Upper lobe of right lung (tissue), 1 donor: ENCODE measurements around the gene TRIM44. TPM values are rescaled to one million over a fixed set of nuclear protein-coding genes. Genes with fewer than 3 reads are reported as not detected.

Experiments used
- ATAC-seq: fragments of 200-7000 bp; cut with Tn5 transposase; one replicate; pipeline ENCODE4 v1.9.1; 2020; ENCODE audit warnings: mild to moderate bottlenecking, moderate library complexity
- DNase-seq: peaks from one replicate; pipeline ENCODE4 v3.0.0-alpha.2; 2020
- H3K27ac ChIP-seq: fragments of 200-600 bp; one replicate; pipeline ENCODE4 v1.8.0; 2022
- H3K27me3 ChIP-seq: fragments of 200-600 bp; one replicate; pipeline ENCODE4 v1.8.0; 2022; ENCODE audit warnings: mild to moderate bottlenecking
- H3K36me3 ChIP-seq: fragments of 200-600 bp; one replicate; pipeline ENCODE4 v1.8.0; 2022
- H3K4me1 ChIP-seq: fragments of 200-600 bp; one replicate; pipeline ENCODE4 v1.8.0; 2022
- H3K4me3 ChIP-seq: fragments of 200-600 bp; one replicate; pipeline ENCODE4 v1.8.0; 2022; ENCODE audit warnings: mild to moderate bottlenecking
- H3K9me3 ChIP-seq: fragments of 200-600 bp; one replicate; pipeline ENCODE4 v1.8.0; 2022
- intact Hi-C: fragments of 100-400 bp; cut with DNase I; formaldehyde crosslinking; loops from one replicate; pipeline ENCODE4 v1.11.0; 2022
- total RNA-seq: library from RNA; stranded (reverse); fragmentation: NEBNext Ultra II Directional; extraction: Animal tissue kit (Norgen Biotek cat#: 25700); gene quantifications from one replicate; pipeline ENCODE4 v1.2.1, GENCODE V29; 2021
- TF ChIP-seq, protein P1 (sequence below): fragments of 200-600 bp; IDR thresholded peaks from one replicate; pipeline ENCODE4 v1.8.0; 2022; ENCODE audit warnings: antibody characterized with exemption
- donor health status: DM: no; HTN: yes; CAD: no; lungs with severe emphysema.

Gene TRIM44
- total RNA-seq, 1 donor from 2014 or later = 67.2 TPM

DNA sequence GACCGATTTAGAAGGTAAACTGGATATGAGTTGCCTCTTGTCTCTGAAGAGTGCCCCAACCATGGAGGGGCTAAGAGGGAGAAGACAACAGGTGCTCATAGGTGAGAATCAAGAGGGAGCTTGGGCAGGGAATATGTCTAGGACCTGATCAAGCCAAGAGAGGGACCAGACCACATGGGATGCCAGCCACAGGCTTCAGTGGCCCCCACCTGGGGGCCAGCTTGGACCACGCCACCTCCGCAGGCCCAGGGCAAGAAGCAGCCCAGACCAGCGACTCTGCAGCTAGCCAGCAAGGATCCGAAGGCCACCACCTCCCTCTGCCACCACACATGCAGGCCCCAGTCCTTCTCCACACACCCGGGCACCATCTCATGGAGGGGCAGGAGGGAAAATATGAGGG, 188.8 kb downstream of the TRIM44 start:
- Histone ChIP-seq H3K36me3 (no peaks in the 10 kb centered on the region), H3K9me3 (no peaks in the 10 kb centered on the region), H3K4me1 (peaks cover 4% of the 10 kb centered on the region), H3K4me3 (no peak overlapping the region), H3K27me3 (no peaks in the 10 kb centered on the region), H3K27ac (no peak overlapping the region)
- DNase-seq (no peak), ATAC-seq (no peak)
- intact Hi-C loops = no loop called here
- TF ChIP-seq, protein P1, sequence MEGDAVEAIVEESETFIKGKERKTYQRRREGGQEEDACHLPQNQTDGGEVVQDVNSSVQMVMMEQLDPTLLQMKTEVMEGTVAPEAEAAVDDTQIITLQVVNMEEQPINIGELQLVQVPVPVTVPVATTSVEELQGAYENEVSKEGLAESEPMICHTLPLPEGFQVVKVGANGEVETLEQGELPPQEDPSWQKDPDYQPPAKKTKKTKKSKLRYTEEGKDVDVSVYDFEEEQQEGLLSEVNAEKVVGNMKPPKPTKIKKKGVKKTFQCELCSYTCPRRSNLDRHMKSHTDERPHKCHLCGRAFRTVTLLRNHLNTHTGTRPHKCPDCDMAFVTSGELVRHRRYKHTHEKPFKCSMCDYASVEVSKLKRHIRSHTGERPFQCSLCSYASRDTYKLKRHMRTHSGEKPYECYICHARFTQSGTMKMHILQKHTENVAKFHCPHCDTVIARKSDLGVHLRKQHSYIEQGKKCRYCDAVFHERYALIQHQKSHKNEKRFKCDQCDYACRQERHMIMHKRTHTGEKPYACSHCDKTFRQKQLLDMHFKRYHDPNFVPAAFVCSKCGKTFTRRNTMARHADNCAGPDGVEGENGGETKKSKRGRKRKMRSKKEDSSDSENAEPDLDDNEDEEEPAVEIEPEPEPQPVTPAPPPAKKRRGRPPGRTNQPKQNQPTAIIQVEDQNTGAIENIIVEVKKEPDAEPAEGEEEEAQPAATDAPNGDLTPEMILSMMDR = no peak

DNA sequence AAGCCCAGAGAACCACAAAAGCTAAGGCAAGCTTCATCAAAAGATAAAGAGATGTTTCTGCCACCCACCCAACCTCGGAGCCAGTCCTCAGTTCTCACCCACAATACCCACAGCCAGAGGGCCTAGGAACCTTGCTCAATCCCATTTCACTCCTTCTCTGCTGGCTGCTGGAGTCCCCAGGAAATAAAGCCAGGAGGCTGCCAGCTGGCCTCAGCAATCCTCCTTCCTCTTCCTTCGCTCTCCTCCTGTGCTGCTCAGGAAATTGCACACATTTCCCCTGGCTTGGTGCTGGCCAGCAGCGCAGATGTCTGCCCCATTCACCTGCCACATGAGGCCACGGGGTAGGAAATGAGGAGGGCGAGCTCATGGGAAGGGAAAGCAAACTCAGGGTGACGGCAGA, 189.5 kb downstream of the TRIM44 start:
- H3K4me1 ChIP-seq = peaks cover 4% of the 10 kb centered on the region
- TF ChIP-seq, protein P1 = no peak
- ATAC-seq (peak; percentile 68), DNase-seq (no peak)
- intact Hi-C loops = no loop called here
- no peaks in the 10 kb centered on the region for H3K27me3 ChIP-seq
- no peak overlapping the region for H3K27ac ChIP-seq
- H3K36me3 ChIP-seq = no peaks in the 10 kb centered on the region
- H3K9me3 ChIP-seq = no peaks in the 10 kb centered on the region
- no peak overlapping the region for H3K4me3 ChIP-seq

DNA sequence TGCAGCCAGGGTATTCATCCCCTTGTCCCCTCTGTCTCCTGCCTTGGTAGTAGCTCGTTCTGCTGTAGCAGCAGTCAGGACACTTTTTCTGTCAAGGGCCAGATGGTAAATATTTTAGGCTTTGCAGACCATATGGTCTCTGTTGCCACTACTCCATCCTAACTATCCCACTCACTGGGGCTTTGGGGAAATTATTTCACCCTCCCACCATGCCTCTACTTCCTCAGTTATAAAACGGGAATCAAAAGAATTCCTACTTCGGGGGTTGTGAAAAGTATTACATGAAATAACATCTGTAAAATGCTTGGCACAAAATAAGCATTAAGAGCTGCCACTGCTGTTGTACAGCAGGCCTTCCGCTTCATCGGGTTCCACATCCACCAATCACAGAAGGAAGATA, 191.4 kb downstream of the TRIM44 start:
- no peak overlapping the region for H3K4me3 ChIP-seq
- no peaks in the 10 kb centered on the region for H3K27me3 ChIP-seq
- TF ChIP-seq, protein P1 = no peak
- DNase-seq (no peak), ATAC-seq (no peak)
- intact Hi-C loops = no loop called here
- no peaks in the 10 kb centered on the region for H3K9me3 ChIP-seq
- peaks cover 4% of the 10 kb centered on the region for H3K4me1 ChIP-seq
- no peaks in the 10 kb centered on the region for H3K36me3 ChIP-seq
- no peak overlapping the region for H3K27ac ChIP-seq

DNA sequence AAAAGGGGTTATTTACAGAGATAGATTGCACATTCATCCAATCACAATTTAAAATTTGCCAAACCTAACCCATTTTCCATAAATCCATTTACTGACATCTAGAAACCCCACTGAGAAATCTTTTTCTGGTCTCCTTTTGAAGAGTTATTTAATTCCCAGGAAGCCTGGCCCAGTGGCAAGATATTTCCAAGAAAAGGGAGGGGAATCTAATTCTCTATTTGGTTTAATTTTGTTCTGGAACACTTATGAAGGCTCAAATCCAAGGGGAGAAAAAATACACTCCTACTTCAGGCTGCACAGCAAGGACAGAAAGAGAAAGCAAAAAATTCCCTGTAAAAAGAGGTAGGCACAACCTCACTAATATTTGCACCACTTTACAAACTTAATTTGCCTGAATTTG, 193.1 kb downstream of the TRIM44 start:
- peaks cover 4% of the 10 kb centered on the region for H3K4me1 ChIP-seq

DNA sequence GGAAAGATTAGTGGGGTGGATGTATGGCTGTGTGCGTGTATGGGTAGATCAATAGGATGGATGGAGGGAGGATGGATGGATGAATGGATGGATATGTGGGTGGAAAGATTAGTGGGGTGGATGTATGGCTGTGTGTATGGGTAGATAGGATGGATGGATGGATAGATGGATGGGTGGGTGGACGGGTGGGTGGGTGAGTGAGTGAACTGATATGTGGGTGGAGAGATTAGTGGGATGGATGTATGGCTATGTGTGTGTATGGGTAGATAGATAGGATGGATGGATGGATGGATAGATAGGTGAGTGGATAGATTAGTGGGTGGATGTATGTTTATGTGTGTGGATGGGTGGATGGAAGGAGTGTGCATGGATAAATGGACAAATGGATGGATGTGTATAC, 193.7 kb downstream of the TRIM44 start:
- no peak for ATAC-seq
- no peak for DNase-seq
- Histone ChIP-seq H3K27me3 (no peaks in the 10 kb centered on the region), H3K9me3 (no peaks in the 10 kb centered on the region), H3K4me3 (no peak overlapping the region), H3K36me3 (no peaks in the 10 kb centered on the region), H3K4me1 (peaks cover 4% of the 10 kb centered on the region), H3K27ac (no peak overlapping the region)
- TF ChIP-seq, protein P1 = no peak
- intact Hi-C loops = no loop called here

More for the DNA sequence above, 193.1 kb downstream of the TRIM44 start:
- Histone ChIP-seq H3K4me3 (no peak overlapping the region), H3K36me3 (no peaks in the 10 kb centered on the region), H3K27ac (no peak overlapping the region), H3K27me3 (no peaks in the 10 kb centered on the region), H3K9me3 (no peaks in the 10 kb centered on the region)
- intact Hi-C loops = no loop called here
- TF ChIP-seq, protein P1 = no peak
- ATAC-seq = no peak
- DNase-seq = no peak

DNA sequence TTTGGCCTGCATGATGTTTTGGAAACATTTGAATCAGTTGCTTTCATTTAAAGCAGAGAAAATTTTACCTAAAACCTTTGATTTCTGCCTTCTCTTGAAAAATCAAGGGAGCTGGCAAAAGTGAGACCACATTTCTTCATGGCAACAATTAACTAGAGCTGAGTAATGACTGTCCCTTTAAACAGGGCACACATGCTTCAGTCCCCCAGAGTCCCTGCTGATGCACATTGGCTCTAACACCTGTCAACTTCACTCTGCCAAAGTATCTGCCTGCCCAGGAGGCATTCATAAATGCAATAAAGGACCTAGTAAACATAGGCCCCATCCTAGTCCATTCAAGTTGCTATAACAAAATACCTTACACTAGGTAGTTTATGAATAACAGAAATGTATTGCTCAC, 194.2 kb downstream of the TRIM44 start:
- Histone ChIP-seq H3K36me3 (no peaks in the 10 kb centered on the region), H3K4me1 (peaks cover 4% of the 10 kb centered on the region), H3K27me3 (no peaks in the 10 kb centered on the region), H3K9me3 (no peaks in the 10 kb centered on the region), H3K27ac (no peak overlapping the region), H3K4me3 (no peak overlapping the region)
- ATAC-seq = no peak
- no peak for DNase-seq
- TF ChIP-seq, protein P1 = no peak
- intact Hi-C loops = no loop called here
